ENCODE data around the gene ARL6IP4. TPM values are rescaled to one million over a fixed set of nuclear protein-coding genes. Genes with fewer than 3 reads are reported as not detected.

ARL6IP4 gene
- total RNA-seq, 1 experiment from 2014 or later: 162 TPM

DNA sequence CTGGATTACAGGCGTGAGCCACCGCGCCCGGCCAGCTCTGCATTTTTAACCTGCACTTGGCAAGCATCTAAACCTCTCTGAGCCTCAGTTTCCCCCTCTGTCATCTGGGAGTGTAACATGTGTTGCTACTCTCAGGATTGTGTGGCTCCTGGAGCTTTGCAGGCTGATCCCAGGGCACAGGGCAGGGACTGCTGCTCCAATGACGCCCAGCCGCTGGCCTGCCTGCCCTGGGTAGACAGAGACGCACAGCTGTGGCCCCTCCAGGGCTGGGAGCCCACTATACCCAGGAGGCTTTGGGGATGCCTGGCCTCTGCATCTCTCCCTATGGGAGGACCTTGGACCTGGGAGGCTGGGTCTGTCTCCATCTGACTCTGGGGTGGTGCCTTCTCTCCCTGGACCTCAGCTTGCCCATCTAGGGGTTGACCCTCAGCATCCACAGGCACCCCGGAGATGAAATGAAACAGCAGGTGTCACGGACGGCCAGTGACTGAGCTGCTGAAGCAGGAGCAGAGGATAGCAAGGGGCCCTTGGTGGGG, 13.7 kb downstream of the ARL6IP4 start:
- Histone ChIP-seq H3K79me2 (ENCODE audit: low read depth) (no peaks in the 10 kb centered on the region), H3K4me2 (no peak overlapping the region), H3K27me3 (ENCODE audit: insufficient read depth, low read depth) (no peaks in the 10 kb centered on the region), H3K9me3 (ENCODE audit: insufficient read depth, low read depth) (no peaks in the 10 kb centered on the region), H3F3A (ENCODE audit: insufficient read depth, low read depth) (no peaks in the 10 kb centered on the region), H3K27ac (no peak overlapping the region), H4K20me1 (ENCODE audit: insufficient read depth) (no peaks in the 10 kb centered on the region), H3K9me2 (ENCODE audit: insufficient read depth) (no peaks in the 10 kb centered on the region), H3K4me3 (no peak overlapping the region), H3K36me3 (ENCODE audit: low read depth) (no peaks in the 10 kb centered on the region), H3K4me1 (replicated peaks; ENCODE audit: insufficient read depth) (no peaks in the 10 kb centered on the region), H2AFZ (no peak overlapping the region)
- intact Hi-C loops (cut with micrococcal nuclease; ENCODE audit: unreplicated experiment): no loop called here
- POLR2A ChIA-PET (ENCODE audit: unreplicated experiment): no interaction called here
- DNase-seq: no peak
- CTCF ChIA-PET: no interaction called here
- BruUV-seq (replicated peaks): no TSS peak
- TF ChIP-seq EZH2 (IDR thresholded peaks at IDR 0.05; ENCODE audit: low read depth): no peak
- TF ChIP-seq, protein P1, sequence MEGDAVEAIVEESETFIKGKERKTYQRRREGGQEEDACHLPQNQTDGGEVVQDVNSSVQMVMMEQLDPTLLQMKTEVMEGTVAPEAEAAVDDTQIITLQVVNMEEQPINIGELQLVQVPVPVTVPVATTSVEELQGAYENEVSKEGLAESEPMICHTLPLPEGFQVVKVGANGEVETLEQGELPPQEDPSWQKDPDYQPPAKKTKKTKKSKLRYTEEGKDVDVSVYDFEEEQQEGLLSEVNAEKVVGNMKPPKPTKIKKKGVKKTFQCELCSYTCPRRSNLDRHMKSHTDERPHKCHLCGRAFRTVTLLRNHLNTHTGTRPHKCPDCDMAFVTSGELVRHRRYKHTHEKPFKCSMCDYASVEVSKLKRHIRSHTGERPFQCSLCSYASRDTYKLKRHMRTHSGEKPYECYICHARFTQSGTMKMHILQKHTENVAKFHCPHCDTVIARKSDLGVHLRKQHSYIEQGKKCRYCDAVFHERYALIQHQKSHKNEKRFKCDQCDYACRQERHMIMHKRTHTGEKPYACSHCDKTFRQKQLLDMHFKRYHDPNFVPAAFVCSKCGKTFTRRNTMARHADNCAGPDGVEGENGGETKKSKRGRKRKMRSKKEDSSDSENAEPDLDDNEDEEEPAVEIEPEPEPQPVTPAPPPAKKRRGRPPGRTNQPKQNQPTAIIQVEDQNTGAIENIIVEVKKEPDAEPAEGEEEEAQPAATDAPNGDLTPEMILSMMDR (conservative IDR thresholded peaks at IDR 0.05): no peak

DNA sequence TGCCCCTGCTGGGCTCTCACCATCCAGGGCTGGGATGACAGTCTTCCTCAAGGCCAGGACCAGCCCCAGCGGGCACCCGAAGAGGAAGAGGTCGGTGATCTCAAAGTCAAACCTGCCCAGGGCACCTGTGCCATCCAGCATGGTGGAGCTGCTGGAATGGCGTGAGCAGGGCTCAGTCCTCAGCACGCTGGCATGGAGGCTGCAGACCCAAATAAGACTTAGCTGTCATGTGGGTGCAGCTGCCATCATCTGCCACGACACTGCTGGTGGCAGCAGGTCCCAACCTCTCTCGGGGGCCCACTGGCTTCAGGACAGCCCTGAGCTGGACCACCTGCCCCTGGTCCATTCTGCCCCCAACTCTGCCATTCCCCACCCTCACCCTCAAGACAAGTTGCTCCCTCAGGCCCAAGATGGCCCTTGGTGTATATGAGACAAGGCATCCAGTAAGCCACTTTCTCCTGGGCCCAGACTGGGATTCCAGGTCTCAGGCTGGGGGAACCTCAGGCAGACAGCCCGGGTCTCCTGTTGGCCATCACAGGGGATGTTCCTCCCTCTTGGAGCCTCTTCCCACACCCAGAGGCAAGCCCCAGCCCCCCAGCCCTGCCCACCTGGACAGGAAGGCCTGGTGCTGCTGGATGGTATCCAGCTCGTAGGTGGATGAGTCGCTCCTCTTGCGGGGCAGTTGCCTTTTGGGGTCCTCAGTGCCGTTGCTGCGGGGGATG, 14.5 kb downstream of the ARL6IP4 start:
- H4K20me1 ChIP-seq (ENCODE audit: insufficient read depth): no peaks in the 10 kb centered on the region
- BruUV-seq (replicated peaks): no TSS peak
- CTCF ChIA-PET: no interaction called here
- H3K4me3 ChIP-seq: no peak overlapping the region
- no peak overlapping the region for H3K27ac ChIP-seq
- H3K9me2 ChIP-seq (ENCODE audit: insufficient read depth): no peaks in the 10 kb centered on the region
- H2AFZ ChIP-seq: no peak overlapping the region
- H3K4me1 ChIP-seq (replicated peaks; ENCODE audit: insufficient read depth): no peaks in the 10 kb centered on the region
- TF ChIP-seq, protein P1 (conservative IDR thresholded peaks at IDR 0.05): no peak
- TF ChIP-seq EZH2 (IDR thresholded peaks at IDR 0.05; ENCODE audit: low read depth): no peak
- no peaks in the 10 kb centered on the region for H3F3A ChIP-seq (ENCODE audit: insufficient read depth, low read depth)
- H3K36me3 ChIP-seq (ENCODE audit: low read depth): no peaks in the 10 kb centered on the region
- no peaks in the 10 kb centered on the region for H3K27me3 ChIP-seq (ENCODE audit: insufficient read depth, low read depth)
- no peaks in the 10 kb centered on the region for H3K9me3 ChIP-seq (ENCODE audit: insufficient read depth, low read depth)
- no peaks in the 10 kb centered on the region for H3K79me2 ChIP-seq (ENCODE audit: low read depth)
- no peak for DNase-seq
- no peak overlapping the region for H3K4me2 ChIP-seq
- intact Hi-C loops (cut with micrococcal nuclease; ENCODE audit: unreplicated experiment): no loop called here
- POLR2A ChIA-PET (ENCODE audit: unreplicated experiment): no interaction called here

DNA sequence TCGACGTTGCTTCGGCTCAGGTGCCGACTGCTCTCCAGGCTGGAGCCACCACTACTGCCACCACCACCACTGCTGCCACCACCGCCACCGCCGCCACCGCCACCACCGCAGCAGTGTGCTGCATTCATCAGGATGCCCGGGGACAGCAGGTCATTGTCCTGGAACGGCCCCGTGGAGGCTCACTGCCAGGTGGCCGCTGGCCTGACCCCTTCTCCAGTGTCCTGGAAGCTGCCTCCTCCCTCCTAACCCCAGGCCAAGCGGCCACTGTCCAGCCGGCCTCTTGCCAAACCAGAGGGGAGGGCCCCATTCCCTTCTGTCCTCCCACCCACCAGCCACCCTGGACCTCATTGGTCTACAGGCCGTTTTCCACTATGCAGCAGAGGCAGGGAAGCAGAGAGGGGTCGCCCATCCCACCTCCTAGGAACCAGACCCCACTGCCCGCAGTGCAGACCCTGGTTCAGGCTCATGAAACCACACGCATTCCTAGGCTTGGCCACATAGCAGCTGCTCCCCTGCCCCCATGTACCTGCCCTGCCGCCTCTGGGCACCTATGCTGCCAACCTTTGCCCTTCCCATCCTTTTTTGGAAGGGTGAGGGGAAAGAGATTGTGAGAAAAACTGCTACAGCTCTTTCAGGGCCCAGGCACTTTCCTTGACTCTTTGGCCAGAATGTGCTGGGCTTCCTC, 15.2 kb downstream of the ARL6IP4 start:
- no peak overlapping the region for H3K27ac ChIP-seq
- no peaks in the 10 kb centered on the region for H3K4me1 ChIP-seq (replicated peaks; ENCODE audit: insufficient read depth)
- no peaks in the 10 kb centered on the region for H3K9me3 ChIP-seq (ENCODE audit: insufficient read depth, low read depth)
- intact Hi-C loops (cut with micrococcal nuclease; ENCODE audit: unreplicated experiment): no loop called here
- no peaks in the 10 kb centered on the region for H3K9me2 ChIP-seq (ENCODE audit: insufficient read depth)
- no TSS peak for BruUV-seq (replicated peaks)
- no peak overlapping the region for H3K4me2 ChIP-seq
- no peaks in the 10 kb centered on the region for H3K36me3 ChIP-seq (ENCODE audit: low read depth)
- H3K27me3 ChIP-seq (ENCODE audit: insufficient read depth, low read depth): no peaks in the 10 kb centered on the region
- no peak for DNase-seq
- H2AFZ ChIP-seq: no peak overlapping the region
- TF ChIP-seq EZH2 (IDR thresholded peaks at IDR 0.05; ENCODE audit: low read depth): no peak
- TF ChIP-seq, protein P1 (conservative IDR thresholded peaks at IDR 0.05): no peak
- H3F3A ChIP-seq (ENCODE audit: insufficient read depth, low read depth): no peaks in the 10 kb centered on the region
- CTCF ChIA-PET: interaction anchor here (0.5 to 0.6 kb wide), 2 partner anchors 58 to 172 kb away, joined by 4 to 16 read pairs; no protein-coding TSS in a partner anchor
- no peaks in the 10 kb centered on the region for H4K20me1 ChIP-seq (ENCODE audit: insufficient read depth)
- POLR2A ChIA-PET (ENCODE audit: unreplicated experiment): no interaction called here
- no peaks in the 10 kb centered on the region for H3K79me2 ChIP-seq (ENCODE audit: low read depth)
- H3K4me3 ChIP-seq: no peak overlapping the region
